H1 (cell line): ENCODE results near the gene ASPG. TPM values are rescaled to one million over a fixed set of nuclear protein-coding genes. Genes with fewer than 3 reads are reported as not detected.
A peak's percentile ranks its signal among the peaks of the same experiment; 100 is the strongest.

Source experiments
- CTCF ChIA-PET: fragments of 300-600 bp; sonication (Branson Sonifier 250); formaldehyde crosslinking; loops from one replicate; lab custom pipeline; 2021; ENCODE audit not compliant: partially characterized antibody; lab: Charles Lee
- POLR2A ChIA-PET: fragments of 300-600 bp; sonication (Branson Sonifier 250); formaldehyde crosslinking; loops from one replicate; lab custom pipeline; 2021; ENCODE audit warnings: inconsistent platforms; ENCODE audit not compliant: partially characterized antibody; lab: Charles Lee
- DNase-seq, 2 experiments: peaks; one replicate each; pipeline versions ENCODE4 v3.0.0 to v3.0.0-alpha.2; 2010 to 2022; ENCODE audit warnings: low spot score in 2 of 2, low read depth in 1 of 2, mixed read lengths in 1 of 2
- FAIRE-seq: peaks from 2 replicates; lab custom pipeline; 2011; peaks lifted over from hg19 to GRCh38; lab: Jason Lieb, UNC
- H2AFZ ChIP-seq: 2 replicates; pipeline ENCODE4 v1.8.1; 2012; ENCODE audit warnings: low read length, inconsistent platforms
- H2AK5ac ChIP-seq: 2 replicates; pipeline ENCODE4 v1.6.1; 2013; ENCODE audit warnings: low read depth, low read length
- H2BK120ac ChIP-seq: replicated peaks from 2 replicates; pipeline ENCODE3; 2013; ENCODE audit warnings: low read depth, low read length, inconsistent platforms
- H2BK12ac ChIP-seq: 2 replicates; pipeline ENCODE4 v1.6.1; 2013; ENCODE audit warnings: low read depth, low read length
- H2BK15ac ChIP-seq: 2 replicates; pipeline ENCODE4 v1.6.1; 2013; ENCODE audit warnings: low read length
- H2BK20ac ChIP-seq: 2 replicates; pipeline ENCODE4 v1.6.1; 2013; ENCODE audit warnings: low read length
- H2BK5ac ChIP-seq: 2 replicates; pipeline ENCODE4 v1.6.1; 2013; ENCODE audit warnings: low read depth, low read length
- H3K14ac ChIP-seq: 2 replicates; pipeline ENCODE4 v1.6.1; 2013; ENCODE audit warnings: inconsistent platforms; ENCODE audit not compliant: insufficient read length
- H3K18ac ChIP-seq: 2 replicates; pipeline ENCODE4 v1.6.1; 2013; ENCODE audit warnings: low read length; ENCODE audit errors: extremely low read depth
- H3K23ac ChIP-seq: 2 replicates; pipeline ENCODE4 v1.6.1; 2013; ENCODE audit warnings: inconsistent platforms; ENCODE audit not compliant: insufficient read length
- H3K23me2 ChIP-seq: 2 replicates; pipeline ENCODE4 v1.6.1; 2013; ENCODE audit warnings: low read depth, low read length
- H3K27ac ChIP-seq: 2 replicates; pipeline ENCODE4 v1.6.1; 2011; ENCODE audit warnings: low read depth, low read length, inconsistent platforms
- H3K27me3 ChIP-seq, 4 experiments: replicated peaks in 1 of 4; 1 replicate in 1 of 4; 2 replicates in 3 of 4; pipeline versions ENCODE4 v1.6.1 to v1.8.1; 2011 to 2013; ENCODE audit warnings: low read length in 3 of 4, mild to moderate bottlenecking in 3 of 4, inconsistent platforms in 2 of 4, mixed read lengths in 2 of 4, moderate library complexity in 1 of 4; ENCODE audit not compliant: control insufficient read depth in 3 of 4, insufficient read depth in 3 of 4; ENCODE audit errors: extremely low read depth in 1 of 4
- H3K36me3 ChIP-seq, 4 experiments: 2 replicates each; pipeline versions ENCODE4 v1.6.1 to v1.8.1; 2011 to 2013; ENCODE audit warnings: mild to moderate bottlenecking in 4 of 4, low read length in 3 of 4, moderate library complexity in 2 of 4, control low read depth in 1 of 4, inconsistent platforms in 1 of 4; ENCODE audit not compliant: insufficient read depth in 4 of 4, control insufficient read depth in 2 of 4
- H3K4ac ChIP-seq: replicated peaks from 2 replicates; pipeline ENCODE3; 2013; ENCODE audit warnings: low read length, low read depth, mixed read lengths, inconsistent platforms; ENCODE audit not compliant: insufficient read length
- H3K4me1 ChIP-seq, 4 experiments: replicated peaks in 1 of 4; 1 replicate in 1 of 4; 2 replicates in 3 of 4; pipeline versions ENCODE4 v1.6.1 to v1.8.1; 2011 to 2013; ENCODE audit warnings: low read length in 3 of 4, inconsistent platforms in 2 of 4, mixed read lengths in 1 of 4; ENCODE audit not compliant: insufficient read depth in 4 of 4, control insufficient read depth in 3 of 4
- H3K4me2 ChIP-seq, 2 experiments: 2 replicates each; pipeline versions ENCODE4 v1.6.1 to v1.8.1; 2011 to 2013; ENCODE audit warnings: low read depth in 2 of 2, low read length in 2 of 2, control low read depth in 1 of 2, inconsistent platforms in 1 of 2, mild to moderate bottlenecking in 1 of 2; ENCODE audit not compliant: insufficient read depth in 1 of 2
- H3K4me3 ChIP-seq, 4 experiments: fragments of 200-600, 300-600 bp in 1 of 4; sonication (generic), shearing (Covaris generic), sonication (Bioruptor Twin) in 1 of 4; 2 replicates each; pipeline versions ENCODE4 v1.5.1 to v1.8.1; 2011 to 2016; ENCODE audit warnings: low read length in 4 of 4, low read depth in 3 of 4, control low read depth in 2 of 4, inconsistent platforms in 2 of 4, mild to moderate bottlenecking in 2 of 4, mixed read lengths in 1 of 4, moderate library complexity in 1 of 4; ENCODE audit not compliant: insufficient read depth in 2 of 4; ENCODE audit errors: extremely low read depth in 1 of 4
- H3K56ac ChIP-seq: replicated peaks from 2 replicates; pipeline ENCODE3; 2013; ENCODE audit warnings: low read depth, mild to moderate bottlenecking, mixed read lengths, low read length, inconsistent platforms; ENCODE audit not compliant: insufficient read length
- H3K79me1 ChIP-seq: 2 replicates; pipeline ENCODE4 v1.6.1; 2013; ENCODE audit warnings: low read depth, low read length, control low read depth
- H3K79me2 ChIP-seq, 2 experiments: 2 replicates each; pipeline versions ENCODE4 v1.6.1 to v1.8.1; 2012 to 2013; ENCODE audit warnings: low read length in 2 of 2, mild to moderate bottlenecking in 2 of 2, inconsistent platforms in 1 of 2; ENCODE audit not compliant: insufficient read depth in 2 of 2, control insufficient read depth in 1 of 2
- H3K9ac ChIP-seq, 4 experiments: replicated peaks in 1 of 4; 1 replicate in 1 of 4; 2 replicates in 3 of 4; pipeline versions ENCODE4 v1.6.1 to v1.8.1; 2011 to 2013; ENCODE audit warnings: low read depth in 3 of 4, low read length in 3 of 4, control low read depth in 2 of 4, mild to moderate bottlenecking in 2 of 4, moderate library complexity in 2 of 4, inconsistent platforms in 1 of 4; ENCODE audit errors: extremely low read depth in 1 of 4
- H3K9me3 ChIP-seq, 2 experiments: 2 replicates each; pipeline versions ENCODE4 v1.6.1 to v1.8.1; 2012 to 2013; ENCODE audit warnings: mild to moderate bottlenecking in 2 of 2, moderate library complexity in 2 of 2, control low read depth in 1 of 2, inconsistent platforms in 1 of 2, low read depth in 1 of 2, low read length in 1 of 2, mixed read lengths in 1 of 2; ENCODE audit not compliant: insufficient read depth in 2 of 2
- H4K20me1 ChIP-seq, 2 experiments: replicated peaks in 1 of 2; 2 replicates each; pipeline versions ENCODE3 to v1.8.1; 2011 to 2013; ENCODE audit warnings: inconsistent platforms in 2 of 2, low read length in 2 of 2, mild to moderate bottlenecking in 1 of 2; ENCODE audit not compliant: insufficient read depth in 2 of 2, control insufficient read depth in 1 of 2
- H4K5ac ChIP-seq: 2 replicates; pipeline ENCODE4 v1.6.1; 2013; ENCODE audit warnings: low read length, low read depth, mixed read lengths, inconsistent platforms; ENCODE audit not compliant: insufficient read length
- H4K8ac ChIP-seq: 2 replicates; pipeline ENCODE4 v1.8.0; 2013; ENCODE audit warnings: mild to moderate bottlenecking, moderate library complexity, low read length, inconsistent platforms; ENCODE audit not compliant: insufficient read depth; ENCODE audit errors: extremely low read depth
- H4K91ac ChIP-seq: replicated peaks from 2 replicates; pipeline ENCODE3; 2013; ENCODE audit warnings: low read length, mixed read lengths, inconsistent platforms; ENCODE audit not compliant: insufficient read length
- ASH2L ChIP-seq: fragments of 200-600, 300-600 bp; sonication (generic); IDR thresholded peaks from one replicate; pipeline ENCODE4 v1.7.1; 2017; ENCODE audit warnings: low read length
- CBX8 ChIP-seq: fragments of 300-800, 300-1000 bp; sonication (generic); IDR thresholded peaks from 2 replicates; pipeline ENCODE4 v1.7.1; 2016; ENCODE audit warnings: low read depth, low read length, borderline replicate concordance
- CEBPB ChIP-seq: IDR thresholded peaks from 2 replicates; pipeline ENCODE4 v1.6.1; 2012; ENCODE audit warnings: low read depth, low read length
- CREB1 ChIP-seq: IDR thresholded peaks from 2 replicates; pipeline ENCODE4 v1.6.1; 2012; ENCODE audit warnings: inconsistent platforms
- KDM5A ChIP-seq: fragments of 200-600 bp; IDR thresholded peaks from 2 replicates; pipeline ENCODE4 v1.7.1; 2012; ENCODE audit warnings: mild to moderate bottlenecking, low read length, inconsistent platforms, mixed read lengths
- MAX ChIP-seq: IDR thresholded peaks from 2 replicates; pipeline ENCODE4 v1.6.1; 2012; ENCODE audit warnings: inconsistent platforms
- POLR2AphosphoS5 ChIP-seq: IDR thresholded peaks from 2 replicates; pipeline ENCODE4 v1.6.1; 2011; ENCODE audit warnings: low read depth, low read length
- RFX5 ChIP-seq: IDR thresholded peaks from 2 replicates; pipeline ENCODE4 v1.6.1; 2011; ENCODE audit warnings: low read depth, low read length, improper control_type of control experiment, borderline replicate concordance
- SIN3A ChIP-seq, 2 experiments: IDR thresholded peaks in 1 of 2; conservative IDR thresholded peaks in 1 of 2; 2 replicates each; pipeline ENCODE4 v1.6.1; 2011 to 2012; ENCODE audit warnings: low read length in 2 of 2, improper control_type of control experiment in 1 of 2, low read depth in 1 of 2, mild to moderate bottlenecking in 1 of 2
- SIRT6 ChIP-seq: IDR thresholded peaks from one replicate; pipeline ENCODE4 v1.7.1; 2012; ENCODE audit warnings: low read length, inconsistent platforms
- SP1 ChIP-seq: IDR thresholded peaks from 2 replicates; pipeline ENCODE4 v1.6.1; 2011; ENCODE audit warnings: low read depth, low read length
- ZNF274 ChIP-seq: IDR thresholded peaks from 2 replicates; pipeline ENCODE4 v1.7.0; 2012; ENCODE audit warnings: low read length, borderline replicate concordance; ENCODE audit errors: extremely low read depth
- WGBS, 2 experiments: shearing (Covaris generic) in 1 of 2; methylation state at CpG; one replicate each; pipeline versions ENCODE4 v1.1.6 to v1.1.7; 2013 to 2015; ENCODE audit warnings: low lambda C conversion rate in 2 of 2, mixed read lengths in 2 of 2, inconsistent platforms in 1 of 2, low coverage in 1 of 2, missing lambda C conversion rate in 1 of 2; ENCODE audit not compliant: insufficient replicate concordance in 2 of 2, insufficient coverage in 1 of 2, insufficient read length in 1 of 2; ENCODE audit errors: extremely low coverage in 1 of 2, missing lambda C conversion rate in 1 of 2; 5-methylcytosine and 5-hydroxymethylcytosine counted together
- polyA plus RNA-seq, 7 experiments: library from polyadenylated mRNA; depleted of rRNA in 3 of 7; stranded (reverse) in 5 of 7; unstranded in 2 of 7; fragments of >200 nt in 5 of 7; fragments of 200-250 nt in 2 of 7; gene quantifications; 1 replicate in 5 of 7; 2 replicates in 1 of 7; 4 replicates in 1 of 7; pipeline versions ENCODE4 v1.2.1 to v1.2.3, GENCODE V29; 2011 to 2013; ENCODE audit warnings: missing spikeins in 2 of 7, mixed read lengths in 2 of 7
- total RNA-seq: library from RNA; stranded (reverse); fragmentation: NEBNext Ultra II Directional; extraction: Animal tissue kit (Norgen Biotek cat#: 25700); gene quantifications from 2 replicates; pipeline ENCODE4 v1.2.1, GENCODE V29; 2021

Gene ASPG
- total and polyA plus RNA-seq, 2 of the 8 experiments (the other 6 are each of a cell fraction or from before 2014, with no cell fraction given) = 0.34 to 0.59 TPM

GRCh38 chr14:104135121-104135903 is 49.8 kb downstream of the ASPG start:
- ChIA-PET CTCF (interaction anchor here (0.6 to 7.4 kb wide), 4 partner anchors 12 to 523 kb away, joined by 3 to 62 read pairs (median 3); no protein-coding TSS in a partner anchor), POLR2A (interaction anchor here (1.4 kb wide), 1 partner anchor 9 kb away, joined by 3 read pairs; no protein-coding TSS in a partner anchor)
- Histone ChIP-seq H2BK15ac (peak overlapping the region; percentile 29; the same call in 1 of the 2 replicates), H4K91ac (peak overlapping the region; percentile 39), H2BK5ac (no peak overlapping the region), H3K27ac (no peak overlapping the region), H2BK12ac (peak overlapping the region; percentile 31; the same call in 1 of the 2 replicates), H3K4ac (no peak overlapping the region), H4K8ac (no peak overlapping the region), H3K4me3 (peak overlapping the region; percentile 19 to 58 (median 33); a peak in 7 of 8 replicates), H4K20me1 (peaks cover 5 to 10% of the 10 kb centered on the region in 2 experiments), H3K23me2 (peaks cover 31% of the 10 kb centered on the region), H3K36me3 (no peaks in the 10 kb centered on the region), H3K4me1 (peaks cover 0 to 34% (median 27%) of the 10 kb centered on the region in 4 experiments; a peak in 6 of 7 replicates), H3K79me1 (peaks cover under 1% of the 10 kb centered on the region), H4K5ac (no peak overlapping the region), H3K4me2 (peak overlapping the region; percentile 83 to 95), H3K79me2 (peaks cover 0 to 14% of the 10 kb centered on the region in 2 experiments; a peak in 2 of 4 replicates), H3K9me3 (0 out of 4 replicates have a peak, but pooled peaks cover 0 to under 1% of the 10 kb centered on the region in 2 experiments), H2AFZ (peak overlapping the region; percentile 84; the same call in 1 of the 2 replicates), H2BK120ac (no peak overlapping the region), H3K23ac (no peak overlapping the region), H3K9ac (no peak overlapping the region), H3K14ac (no peak overlapping the region), H3K27me3 (peaks cover 21 to 35% (median 27%) of the 10 kb centered on the region in 4 experiments), H3K18ac (peak overlapping the region; percentile 0; the same call in 1 of the 2 replicates), H2BK20ac (no peak overlapping the region), H3K56ac (no peak overlapping the region), H2AK5ac (no peak overlapping the region)
- FAIRE-seq (peak; percentile 24), DNase-seq (peak in 1 of 2 experiments; percentile 83)
- 9% methylated on average over 33 of the region's 47 CpGs; no CpG with 5 or more reads in 1 of the 2 experiments for WGBS, 2 experiments
- TF ChIP-seq POLR2AphosphoS5 = no peak
- no peak for TF ChIP-seq SIN3A (conservative IDR thresholded peaks at IDR 0.05 in 1 of 2, IDR thresholded peaks at IDR 0.05 in 1 of 2; ENCODE audit: low read depth in 1 of 2, low read length in 2 of 2)
- TF ChIP-seq ASH2L = peak; percentile 3
- TF ChIP-seq KDM5A = no peak
- no peak for TF ChIP-seq CEBPB
- TF ChIP-seq MAX = peak; percentile 30; the same call in 1 of the 2 replicates
- no peak for TF ChIP-seq SIRT6
- no peak for TF ChIP-seq ZNF274
- TF ChIP-seq SP1 = no peak
- TF ChIP-seq RFX5 = no peak
- TF ChIP-seq CBX8 = no peak
- 0 out of 2 replicates have a peak, but pooled peaks have one; percentile 26 for TF ChIP-seq CREB1
